ENCODE data around the gene SV2C.
A peak's percentile ranks its signal among the peaks of the same experiment; 100 is the strongest.
"Not testable (repeated sequence)": the region's sequence is repeated elsewhere in the genome, so short reads cannot be mapped to it uniquely, and the experiment has no call there.

Gene SV2C

GRCh38 chr5:76305269-76305668 lies 222.1 kb downstream of the SV2C start:
- no peak for DNase-seq

DNA sequence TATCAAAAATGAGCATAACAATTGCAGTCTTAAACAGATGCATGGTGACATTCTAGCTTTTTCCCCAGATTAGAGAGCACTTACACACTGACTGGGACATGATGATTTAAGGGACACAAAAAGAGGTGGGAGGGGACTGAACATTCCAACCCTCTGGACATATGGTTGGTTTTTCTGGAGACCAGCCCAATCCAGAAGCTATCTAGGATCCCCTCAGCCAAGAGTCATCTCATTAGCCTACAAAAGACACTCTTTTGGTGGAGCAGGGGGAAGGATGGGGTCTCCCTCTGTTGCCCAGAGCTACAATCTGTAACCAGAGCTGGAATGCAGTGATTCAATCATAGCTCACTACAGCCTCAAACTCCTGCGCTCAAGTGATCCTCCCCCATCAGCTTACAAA lies 222.6 kb downstream of the SV2C start:
- no peak for DNase-seq

DNA sequence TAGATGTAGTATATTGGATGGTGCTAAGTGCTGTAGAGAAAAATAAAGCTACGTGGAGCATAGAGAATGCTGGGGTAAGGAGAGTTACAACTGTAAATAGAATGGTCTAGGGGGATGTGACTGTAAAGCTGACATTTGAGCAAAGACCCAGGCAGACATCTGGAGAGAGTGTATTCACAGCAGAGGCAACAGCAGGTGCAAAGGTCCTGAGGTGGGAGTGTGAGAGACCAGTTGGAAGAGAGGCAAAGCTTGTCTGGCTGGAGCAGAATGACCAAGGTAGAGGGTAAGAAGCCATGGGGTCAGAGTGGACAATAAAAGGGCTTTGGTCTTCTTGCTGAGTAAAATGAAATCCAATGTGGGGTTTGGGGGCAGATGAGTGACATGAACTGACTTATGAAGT lies 227.0 kb downstream of the SV2C start:
- DNase-seq: no peak

DNA sequence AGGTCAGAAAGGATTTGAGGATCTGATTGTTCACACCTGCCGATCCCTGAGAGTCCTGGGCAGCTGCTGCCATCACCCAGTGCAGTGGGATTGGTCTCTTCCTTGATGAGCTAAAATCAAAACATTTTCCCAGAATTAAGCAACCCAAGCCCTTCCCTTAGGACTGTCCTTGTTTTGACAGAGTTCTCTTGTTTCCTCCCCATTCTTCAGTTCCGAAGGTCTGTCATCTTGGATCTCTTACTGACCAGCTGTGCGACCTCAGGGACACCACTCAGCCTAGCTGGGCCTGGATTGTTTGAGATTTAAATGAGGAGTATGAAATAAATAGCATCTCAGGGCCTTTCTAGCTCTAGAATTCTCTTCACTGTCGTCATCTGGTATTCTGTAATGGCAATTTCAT lies 229.6 kb downstream of the SV2C start:
- DNase-seq: no peak

- no peak for DNase-seq
Observed at GRCh38 chr5:76314643-76315042, 231.5 kb downstream of the SV2C start.

- no peak for DNase-seq
Observed at GRCh38 chr5:76319673-76320072, 236.5 kb downstream of the SV2C start.

- not testable (repeated sequence) for DNase-seq
Observed at GRCh38 chr5:76323494-76323893, 240.3 kb downstream of the SV2C start.

GRCh38 chr5:76325326-76325725 lies 242.1 kb downstream of the SV2C start:
- DNase-seq: no peak

DNA sequence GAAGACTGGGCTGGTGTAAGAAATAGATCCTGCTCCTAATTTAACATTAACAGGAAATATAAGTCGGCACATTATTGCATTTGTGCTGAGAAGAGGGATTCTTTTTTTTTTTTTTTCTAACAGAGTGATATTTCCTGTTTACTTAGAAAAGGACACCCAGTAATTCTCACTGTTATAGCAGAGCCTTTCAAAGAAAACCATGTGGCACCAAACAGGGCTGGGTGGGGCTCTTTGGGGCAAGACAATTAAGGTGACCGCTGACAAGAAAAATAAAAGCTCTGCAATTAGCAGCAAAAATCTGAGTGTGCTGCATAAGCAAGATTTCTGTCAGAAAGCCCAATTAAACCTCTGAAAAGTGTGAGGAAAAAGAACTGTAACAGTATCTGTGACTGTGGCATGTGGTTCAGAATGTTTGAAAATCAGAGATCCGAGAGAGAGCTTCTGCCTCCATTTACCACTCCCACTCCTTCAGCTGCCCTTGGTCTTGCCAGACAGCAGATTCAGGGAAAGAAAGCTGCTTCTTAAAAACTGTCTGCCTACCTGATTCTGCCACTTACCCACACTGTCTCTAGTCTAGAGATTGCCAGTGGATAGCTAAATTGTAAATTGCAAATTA lies 242.8 kb downstream of the SV2C start:
- no peak for DNase-seq

GRCh38 chr5:76326577-76327302 lies 243.6 kb downstream of the SV2C start:
- DNase-seq: no peak

- DNase-seq: no peak
Observed at GRCh38 chr5:76329346-76329745, 246.2 kb downstream of the SV2C start.

- DNase-seq: peak; percentile 27
Observed at GRCh38 chr5:76331126-76331525, 247.9 kb downstream of the SV2C start.

DNA sequence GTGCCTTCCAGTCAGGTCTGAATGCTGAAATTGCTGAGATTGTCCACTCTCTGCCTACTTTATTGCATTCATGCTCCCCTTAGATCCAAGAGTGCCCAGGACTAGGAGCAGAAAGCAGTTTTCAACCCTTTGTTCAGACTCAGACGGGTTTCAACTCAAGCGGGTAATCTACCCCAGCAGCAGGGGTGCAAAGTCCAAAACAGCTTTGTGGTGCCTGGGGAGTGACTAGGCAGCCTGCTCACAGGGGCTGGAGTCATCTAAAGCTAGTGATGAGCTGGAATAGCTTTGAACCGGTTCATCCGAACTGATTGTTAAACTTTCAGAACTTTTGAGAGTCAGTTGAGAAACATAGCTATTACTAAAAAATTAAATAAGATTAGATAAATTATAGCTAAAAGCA lies 248.9 kb downstream of the SV2C start:
- DNase-seq: no peak

DNA sequence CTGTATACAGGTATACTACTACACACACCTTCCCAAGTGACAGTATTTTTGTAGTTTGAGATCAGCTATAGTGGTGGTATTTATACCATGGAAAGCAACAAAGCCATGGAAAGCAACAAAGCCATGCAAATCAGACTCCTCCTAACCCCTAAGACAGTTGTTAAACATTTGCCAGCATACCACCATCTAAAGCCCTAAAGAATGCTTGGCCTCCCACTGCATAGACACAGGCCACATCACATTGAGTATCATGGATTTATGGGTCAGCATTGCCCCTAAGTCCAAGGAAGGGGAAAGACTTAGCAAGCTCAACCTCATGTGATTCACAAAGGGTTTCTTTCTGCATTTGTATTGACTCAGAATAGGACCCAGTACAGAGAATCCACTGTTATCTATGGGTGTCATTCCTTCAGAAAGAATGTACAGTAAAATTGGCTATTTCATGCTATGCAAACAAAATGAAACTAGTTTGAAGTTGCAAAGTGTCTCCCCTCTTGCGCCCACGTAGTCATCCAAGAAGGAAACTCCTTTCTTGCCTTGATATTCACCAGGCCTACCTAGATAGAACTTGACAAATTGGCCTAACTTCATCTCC lies 249.5 kb downstream of the SV2C start:
- no peak for DNase-seq

- no peak for DNase-seq
Observed at GRCh38 chr5:76333571-76333970, 250.4 kb downstream of the SV2C start.

- DNase-seq: no peak
Observed at GRCh38 chr5:76334574-76334973, 251.4 kb downstream of the SV2C start.

GRCh38 chr5:76335451-76335850 lies 252.3 kb downstream of the SV2C start:
- DNase-seq: not testable (repeated sequence)

- not testable (repeated sequence) for DNase-seq
Observed at GRCh38 chr5:76336253-76336809, 253.1 kb downstream of the SV2C start.

GRCh38 chr5:76337953-76338451 lies 254.8 kb downstream of the SV2C start:
- peak; percentile 44 for DNase-seq

DNA sequence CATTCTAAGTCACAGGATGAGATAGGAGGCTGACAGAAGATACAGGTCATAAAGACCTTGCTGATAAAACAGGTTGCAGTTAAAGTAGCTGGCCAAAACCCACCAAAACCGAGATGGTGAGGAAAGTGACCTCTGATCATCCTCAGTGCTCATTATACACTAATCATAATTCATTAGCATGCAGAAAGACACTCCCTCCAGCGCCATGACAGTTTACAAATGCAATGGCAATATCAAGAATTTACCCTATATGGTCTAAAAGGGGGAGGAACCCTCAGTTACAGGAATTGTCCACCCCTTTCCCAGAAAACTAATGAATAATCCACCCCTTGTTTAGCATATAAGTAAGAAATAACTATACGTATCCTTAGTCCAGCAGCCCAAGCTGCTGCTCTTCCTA lies 256.7 kb downstream of the SV2C start:
- no peak for DNase-seq

GRCh38 chr5:76341651-76342334 lies 258.6 kb downstream of the SV2C start:
- no peak for DNase-seq

GRCh38 chr5:76342474-76342873 lies 259.3 kb downstream of the SV2C start:
- DNase-seq: no peak

DNA sequence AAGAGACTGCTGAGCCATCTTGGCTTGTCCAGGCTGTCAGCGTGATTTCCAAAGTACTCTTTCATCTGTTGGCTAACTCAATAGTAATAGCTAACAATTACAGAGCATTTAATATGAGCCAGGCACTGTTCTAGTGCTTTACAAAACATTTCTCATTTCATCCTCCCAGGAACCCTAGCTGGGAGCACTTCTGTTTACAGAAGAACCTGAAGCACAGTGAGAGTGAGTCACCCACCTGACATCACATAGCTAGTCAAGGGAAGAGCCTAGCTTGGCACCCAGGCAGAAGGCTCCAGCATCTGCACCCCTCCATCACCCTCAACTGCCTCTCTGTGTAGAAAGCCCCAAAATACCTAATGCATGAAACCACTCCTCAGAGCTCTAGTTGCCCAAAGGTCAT lies 262.4 kb downstream of the SV2C start:
- no peak for DNase-seq
